CD14-positive monocyte (primary cell): ENCODE data around the gene HMCN2. TPM values are rescaled to one million over a fixed set of nuclear protein-coding genes. Genes with fewer than 3 reads are reported as not detected.

ENCODE experiments used
- DNase-seq, 3 donors: peaks; one replicate each; pipeline ENCODE4 v3.0.0-alpha.2; 2011 to 2022
- H2AFZ ChIP-seq: 2 replicates; pipeline ENCODE4 v1.6.0; 2012; ENCODE audit warnings: mild to moderate bottlenecking, low read depth, low read length, inconsistent platforms; ENCODE audit not compliant: insufficient read depth, poor library complexity, severe bottlenecking
- H3K27ac ChIP-seq, 2 donors: 1 replicate in 1 of 2; 2 replicates in 1 of 2; pipeline ENCODE4 v1.5.1; 2012 to 2013; ENCODE audit warnings: low read length in 2 of 2, control low read depth in 1 of 2, inconsistent platforms in 1 of 2, low read depth in 1 of 2, mild to moderate bottlenecking in 1 of 2
- H3K27me3 ChIP-seq, 2 donors: one replicate each; pipeline versions ENCODE4 v1.6.0 to v1.6.1; 2011 to 2013; ENCODE audit warnings: low read length in 2 of 2; ENCODE audit not compliant: control insufficient read depth in 2 of 2, insufficient read depth in 2 of 2
- H3K36me3 ChIP-seq, 2 donors: replicated peaks in 1 of 2; 1 replicate in 1 of 2; 2 replicates in 1 of 2; pipeline versions ENCODE4 v1.5.1 to v1.6.1; 2012 to 2013; ENCODE audit warnings: low read length in 2 of 2, control low read depth in 1 of 2, inconsistent platforms in 1 of 2, mild to moderate bottlenecking in 1 of 2; ENCODE audit not compliant: insufficient read depth in 2 of 2, control insufficient read depth in 1 of 2
- H3K4me1 ChIP-seq, 2 donors: 1 replicate in 1 of 2; 2 replicates in 1 of 2; pipeline versions ENCODE4 v1.5.1 to v1.6.1; 2012 to 2013; ENCODE audit warnings: low read length in 2 of 2, control low read depth in 1 of 2, inconsistent platforms in 1 of 2, mild to moderate bottlenecking in 1 of 2, moderate library complexity in 1 of 2; ENCODE audit not compliant: insufficient read depth in 2 of 2, control insufficient read depth in 1 of 2
- H3K4me2 ChIP-seq: replicated peaks from 2 replicates; pipeline ENCODE3; 2012; ENCODE audit warnings: low read length, moderate library complexity, mild to moderate bottlenecking; ENCODE audit not compliant: poor library complexity, severe bottlenecking; ENCODE audit errors: extremely low read depth
- H3K4me3 ChIP-seq, 3 experiments: fragments of 200-600 bp in 1 of 3; sonication (generic) in 1 of 3; replicated peaks in 1 of 3; 1 replicate in 2 of 3; 2 replicates in 1 of 3; pipeline ENCODE4 v1.5.1; 2011 to 2013; ENCODE audit warnings: low read length in 3 of 3, mild to moderate bottlenecking in 3 of 3, control low read depth in 2 of 3, low read depth in 2 of 3, inconsistent platforms in 1 of 3, moderate library complexity in 1 of 3
- H3K79me2 ChIP-seq: 2 replicates; pipeline ENCODE4 v1.6.0; 2012; ENCODE audit warnings: mild to moderate bottlenecking, control low read depth, inconsistent platforms, low read length, moderate library complexity; ENCODE audit not compliant: insufficient read depth
- H3K9ac ChIP-seq: 2 replicates; pipeline ENCODE4 v1.6.0; 2017; ENCODE audit warnings: low read length, mild to moderate bottlenecking; ENCODE audit not compliant: insufficient read depth, poor library complexity, severe bottlenecking
- H3K9me3 ChIP-seq, 2 donors: replicated peaks in 1 of 2; 1 replicate in 1 of 2; 2 replicates in 1 of 2; pipeline versions ENCODE4 v1.5.1 to v1.6.1; 2012 to 2013; ENCODE audit warnings: low read length in 2 of 2, control low read depth in 1 of 2; ENCODE audit not compliant: control insufficient read depth in 1 of 2, insufficient read depth in 1 of 2
- H4K20me1 ChIP-seq: 2 replicates; pipeline ENCODE4 v1.6.0; 2012; ENCODE audit warnings: mild to moderate bottlenecking, low read length, control low read depth, moderate library complexity; ENCODE audit not compliant: insufficient read depth
- H3K27ac Mint-ChIP-seq, 7 donors: one replicate each; pipeline ENCODE4 v1.8.0; 2020; ENCODE audit warnings: mild to moderate bottlenecking in 7 of 7, mixed read lengths in 7 of 7, moderate library complexity in 6 of 7, inconsistent platforms in 2 of 7
- H3K27me3 Mint-ChIP-seq, 3 donors: one replicate each; pipeline ENCODE4 v1.8.0; 2021 to 2022; ENCODE audit warnings: low read depth in 3 of 3, mild to moderate bottlenecking in 3 of 3, mixed read lengths in 3 of 3, moderate library complexity in 3 of 3, inconsistent platforms in 1 of 3
- H3K36me3 Mint-ChIP-seq, 2 donors: one replicate each; pipeline ENCODE4 v1.8.0; 2020; ENCODE audit warnings: mixed read lengths in 2 of 2, inconsistent platforms in 1 of 2, mild to moderate bottlenecking in 1 of 2
- H3K4me1 Mint-ChIP-seq: one replicate; pipeline ENCODE4 v1.8.0; 2020; ENCODE audit warnings: mild to moderate bottlenecking, mixed read lengths
- H3K4me3 Mint-ChIP-seq, 2 donors: one replicate each; pipeline ENCODE4 v1.8.0; 2020; ENCODE audit warnings: mild to moderate bottlenecking in 2 of 2, mixed read lengths in 2 of 2, moderate library complexity in 1 of 2
- H3K9me3 Mint-ChIP-seq, 7 donors: one replicate each; pipeline ENCODE4 v1.8.0; 2020 to 2022; ENCODE audit warnings: mixed read lengths in 7 of 7, mild to moderate bottlenecking in 6 of 7, moderate library complexity in 6 of 7, inconsistent platforms in 2 of 7
- CTCF ChIP-seq: fragments of 200-600 bp; IDR thresholded peaks from one replicate; pipeline ENCODE4 v1.8.0; 2022; ENCODE audit warnings: antibody characterized with exemption, mild to moderate bottlenecking
- WGBS: methylation state at CpG from one replicate; pipeline ENCODE4 v1.1.5; 2013; ENCODE audit warnings: missing lambda C conversion rate; ENCODE audit not compliant: insufficient coverage; 5-methylcytosine and 5-hydroxymethylcytosine counted together
- intact Hi-C, 2 donors: fragments of 100-400 bp; cut with micrococcal nuclease; formaldehyde crosslinking; loops; one replicate each; pipeline versions ENCODE4 v1.15.0 to v1.15.1; 2023
- polyA plus RNA-seq, 3 donors: library from polyadenylated mRNA; depleted of rRNA in 1 of 3; unstranded in 2 of 3; stranded (reverse) in 1 of 3; fragments of 300-500 nt in 2 of 3; fragments of >200 nt in 1 of 3; fragmentation: Illumina TruSeq in 2 of 3; gene quantifications; 1 replicate in 2 of 3; 2 replicates in 1 of 3; pipeline ENCODE4 v1.2.3, GENCODE V29; 2012 to 2021

Gene HMCN2
- polyA plus RNA-seq, 3 donors, result not detected

- Histone ChIP-seq H3K27me3 (no peaks in the 10 kb centered on the region), H3K4me2 (no peak overlapping the region), H3K79me2 (no peaks in the 10 kb centered on the region), H3K4me3 (no peak overlapping the region), H3K9me3 (no peaks in the 10 kb centered on the region), H4K20me1 (no peaks in the 10 kb centered on the region), H3K9ac (no peak overlapping the region), H3K4me1 (no peaks in the 10 kb centered on the region), H3K27ac (no peak overlapping the region), H3K36me3 (no peaks in the 10 kb centered on the region), H2AFZ (no peak overlapping the region)
- H3K36me3 Mint-ChIP-seq, result no peaks in the 10 kb centered on the region
- 86% methylated on average over 14 of the region's 14 CpGs for WGBS
- H3K9me3 Mint-ChIP-seq, result peaks cover 0 to 4% (median 0%) of the 10 kb centered on the region in 7 donors
- H3K27ac Mint-ChIP-seq, result no peak overlapping the region
- no peak for TF ChIP-seq CTCF
- H3K4me1 Mint-ChIP-seq, result no peaks in the 10 kb centered on the region
- H3K4me3 Mint-ChIP-seq, result no peak overlapping the region
- no peak for DNase-seq
- peaks cover 0 to 8% (median 2%) of the 10 kb centered on the region in 3 donors for H3K27me3 Mint-ChIP-seq
- intact Hi-C loops, result no loop called here
These were observed 81.5 kb downstream of the HMCN2 start for GRCh38 chr9:130347036-130347435.

GRCh38 chr9:130347931-130348330 lies 82.4 kb downstream of the HMCN2 start:
- H3K36me3 ChIP-seq, result no peaks in the 10 kb centered on the region
- whole genome bisulfite sequencing, result 74% methylated on average over 2 of the region's 6 CpGs
- H3K9me3 ChIP-seq, result no peaks in the 10 kb centered on the region
- TF ChIP-seq CTCF, result no peak
- Mint-ChIP-seq H3K9me3 (peaks cover 0 to 4% (median 0%) of the 10 kb centered on the region in 7 donors), H3K4me3 (no peak overlapping the region), H3K36me3 (no peaks in the 10 kb centered on the region), H3K27ac (no peak overlapping the region), H3K27me3 (peaks cover 0 to 8% (median 0%) of the 10 kb centered on the region in 3 donors), H3K4me1 (no peaks in the 10 kb centered on the region)
- H2AFZ ChIP-seq, result no peak overlapping the region
- H4K20me1 ChIP-seq, result no peaks in the 10 kb centered on the region
- intact Hi-C loops, result no loop called here
- H3K4me1 ChIP-seq, result no peaks in the 10 kb centered on the region
- no peaks in the 10 kb centered on the region for H3K79me2 ChIP-seq
- no peak overlapping the region for H3K27ac ChIP-seq
- no peak overlapping the region for H3K9ac ChIP-seq
- H3K4me3 ChIP-seq, result no peak overlapping the region
- H3K27me3 ChIP-seq, result no peaks in the 10 kb centered on the region
- DNase-seq, result no peak
- H3K4me2 ChIP-seq, result no peak overlapping the region
